GM21723 (cell line): ENCODE data around the gene CRYGN.

ENCODE experiments used
- ATAC-seq: cut with Tn5 transposase; IDR thresholded peaks from one replicate; pipeline ENCODE4 v1.9.1; 2021; ENCODE audit warnings: mild to moderate bottlenecking, moderate library complexity; ENCODE audit not compliant: unreplicated experiment

The CRYGN gene

DNA sequence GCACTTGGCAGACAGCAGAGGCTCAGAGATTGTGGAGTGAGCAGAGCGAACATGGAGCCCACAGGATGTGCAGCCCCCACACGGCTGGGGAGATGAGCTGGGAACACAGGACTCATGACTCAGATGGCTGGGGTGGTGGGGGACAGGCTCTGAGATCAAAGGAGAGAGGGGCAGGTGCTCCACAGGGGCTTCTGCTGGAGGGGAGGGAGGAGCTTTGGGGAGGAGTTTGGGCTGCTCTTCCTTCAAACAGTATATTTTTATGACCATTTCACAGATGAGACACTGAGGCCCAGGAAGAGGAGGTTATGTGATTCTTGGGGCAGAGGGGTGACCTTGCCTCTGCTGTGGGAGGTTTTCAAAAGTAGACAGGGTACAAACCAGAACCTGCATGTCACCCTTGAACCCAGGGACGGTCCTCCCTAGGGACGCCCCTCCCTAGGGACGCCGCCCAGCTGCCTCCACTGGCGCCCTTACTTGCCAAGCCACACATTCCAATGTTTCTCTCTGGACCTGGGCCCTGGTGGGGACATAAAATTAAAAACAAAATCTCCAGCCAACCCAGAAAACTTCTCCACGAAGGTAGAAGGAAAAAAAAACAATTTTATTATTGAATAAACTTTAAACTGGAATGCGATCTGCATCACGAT, 981 bp upstream of the CRYGN start:
- ATAC-seq, result no peak

DNA sequence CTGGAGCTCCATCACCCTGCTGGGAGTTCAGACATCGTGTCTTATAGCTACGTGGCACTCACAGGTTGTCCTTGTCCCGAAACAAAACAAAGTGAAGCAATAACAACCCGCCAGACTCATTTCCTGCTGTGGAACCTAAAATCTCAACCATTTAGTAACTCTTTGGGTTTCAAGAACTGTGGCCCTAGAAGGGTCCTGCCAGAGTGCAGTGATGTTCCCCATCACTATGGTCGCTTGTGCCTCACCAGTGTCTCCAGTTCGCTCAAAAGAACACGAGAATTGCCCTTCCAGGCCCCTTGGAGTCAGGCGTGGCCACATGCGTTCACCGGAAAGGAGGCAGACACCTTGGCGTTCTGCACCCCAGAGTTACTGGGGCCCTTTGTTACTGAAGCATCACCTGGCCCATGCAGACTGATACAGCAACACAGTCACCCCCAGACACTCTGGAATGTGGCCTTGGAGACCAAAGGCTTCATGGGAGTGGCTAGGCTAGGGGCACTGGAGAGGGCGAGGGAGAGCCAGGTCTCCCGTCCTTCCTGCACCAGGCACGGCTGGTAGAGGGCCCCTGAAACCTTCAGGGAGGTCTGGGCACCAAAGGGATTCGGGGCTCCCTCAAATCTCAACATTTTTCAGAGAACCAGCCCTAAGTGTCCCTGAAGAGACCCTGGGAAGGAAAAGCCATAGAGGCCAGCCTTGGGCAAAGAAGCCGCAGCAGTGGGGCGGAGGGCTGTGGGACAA, 908 bp downstream of the CRYGN start:
- ATAC-seq, result no peak

DNA sequence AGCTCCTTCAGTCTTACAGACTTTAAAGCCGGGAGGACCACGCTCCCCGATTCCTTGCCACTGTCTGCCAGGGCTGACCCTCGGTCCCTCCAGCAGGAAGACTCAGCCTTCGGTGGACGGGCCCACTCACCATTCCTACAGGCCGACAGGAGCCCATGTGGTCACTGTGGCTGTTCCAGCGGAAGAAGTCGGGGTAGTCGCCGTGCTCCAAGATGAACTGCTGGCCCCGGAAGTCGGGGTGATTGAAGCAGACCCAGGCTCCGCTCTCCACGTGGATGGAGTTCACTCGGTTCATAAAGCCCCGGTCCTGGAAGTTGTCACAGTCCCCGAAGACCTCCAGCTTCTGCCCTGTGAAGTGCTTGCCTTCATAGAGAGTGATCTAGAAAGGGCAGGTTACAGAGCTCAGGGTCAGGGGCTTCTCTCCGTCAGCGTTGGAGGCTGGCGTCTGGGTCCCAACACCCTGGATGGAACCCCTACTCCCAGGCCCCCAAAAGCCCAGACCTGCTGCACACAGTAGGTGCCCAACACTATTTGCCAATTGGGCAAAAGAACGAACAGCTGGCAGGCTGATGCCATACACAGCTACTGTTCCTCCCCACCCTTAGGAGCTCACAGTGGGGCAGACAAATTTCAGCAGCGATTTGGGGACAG, 1.9 kb downstream of the CRYGN start:
- no peak for ATAC-seq

DNA sequence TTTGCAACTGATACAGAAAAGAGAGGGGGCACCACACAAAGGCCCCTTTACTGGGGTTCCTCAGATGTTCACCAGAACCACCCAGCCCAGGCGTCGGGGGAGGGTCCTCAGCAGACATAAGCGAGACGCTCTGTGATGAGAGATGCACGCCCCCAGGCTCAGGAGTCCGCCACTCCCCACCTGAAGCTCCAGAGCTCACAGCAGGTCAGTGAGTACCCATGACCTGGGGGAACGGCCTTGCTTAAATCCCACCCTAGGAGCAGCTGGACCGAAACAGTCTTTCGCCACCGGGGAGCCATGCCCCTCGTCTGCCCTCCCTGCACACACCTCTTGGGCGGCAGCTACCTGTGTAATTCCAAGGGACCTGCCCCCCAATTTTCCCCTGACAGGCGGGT, 2.8 kb downstream of the CRYGN start:
- ATAC-seq, result no peak

GRCh38 chr7:151436446-151437158, 3.3 kb downstream of the CRYGN start:
- ATAC-seq, result no peak

- ATAC-seq, result no peak
Observed at GRCh38 chr7:151435971-151436370, 4.0 kb downstream of the CRYGN start.

DNA sequence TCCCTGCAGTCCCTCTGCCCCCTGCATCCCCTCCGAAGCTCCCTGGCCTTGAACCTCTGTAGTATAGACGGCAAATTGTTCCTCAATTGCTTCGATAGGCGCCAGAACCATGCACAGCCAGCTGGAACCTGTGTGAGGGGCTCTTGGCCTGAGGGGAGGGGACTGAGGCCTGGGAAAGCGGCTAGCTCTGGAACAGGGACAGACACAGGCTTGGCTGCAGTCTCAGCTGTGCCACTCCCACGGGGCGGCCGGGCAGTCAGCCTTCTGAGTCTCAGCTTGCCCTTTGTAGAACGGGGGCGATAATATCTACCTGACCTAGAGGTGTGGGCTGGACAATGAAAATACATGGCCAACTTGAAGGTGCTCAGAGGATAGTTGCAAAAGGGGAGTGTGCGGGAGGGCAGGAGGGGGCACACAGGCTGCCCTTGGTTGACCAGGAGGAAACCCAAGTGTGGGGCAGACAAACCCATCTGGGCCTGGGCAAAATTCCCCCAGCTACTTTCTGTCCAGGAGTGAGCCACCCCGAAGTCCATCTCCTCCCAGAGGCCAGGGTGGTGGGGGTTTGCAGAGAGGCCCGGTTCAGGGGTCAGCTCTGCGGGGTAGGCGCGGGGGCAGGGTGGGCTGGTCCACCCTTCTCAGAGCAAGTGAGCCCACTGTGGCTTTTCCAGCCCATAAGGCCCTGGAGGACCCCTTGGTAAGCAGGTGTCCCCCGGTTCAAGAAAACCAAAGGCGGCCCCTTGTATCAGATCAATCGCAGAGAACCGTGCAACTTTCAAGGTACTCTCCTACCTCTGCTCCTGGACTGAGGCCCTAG, 4.6 kb downstream of the CRYGN start:
- no peak for ATAC-seq

- ATAC-seq, result no peak
Observed at GRCh38 chr7:151434549-151434948, 5.4 kb downstream of the CRYGN start.

DNA sequence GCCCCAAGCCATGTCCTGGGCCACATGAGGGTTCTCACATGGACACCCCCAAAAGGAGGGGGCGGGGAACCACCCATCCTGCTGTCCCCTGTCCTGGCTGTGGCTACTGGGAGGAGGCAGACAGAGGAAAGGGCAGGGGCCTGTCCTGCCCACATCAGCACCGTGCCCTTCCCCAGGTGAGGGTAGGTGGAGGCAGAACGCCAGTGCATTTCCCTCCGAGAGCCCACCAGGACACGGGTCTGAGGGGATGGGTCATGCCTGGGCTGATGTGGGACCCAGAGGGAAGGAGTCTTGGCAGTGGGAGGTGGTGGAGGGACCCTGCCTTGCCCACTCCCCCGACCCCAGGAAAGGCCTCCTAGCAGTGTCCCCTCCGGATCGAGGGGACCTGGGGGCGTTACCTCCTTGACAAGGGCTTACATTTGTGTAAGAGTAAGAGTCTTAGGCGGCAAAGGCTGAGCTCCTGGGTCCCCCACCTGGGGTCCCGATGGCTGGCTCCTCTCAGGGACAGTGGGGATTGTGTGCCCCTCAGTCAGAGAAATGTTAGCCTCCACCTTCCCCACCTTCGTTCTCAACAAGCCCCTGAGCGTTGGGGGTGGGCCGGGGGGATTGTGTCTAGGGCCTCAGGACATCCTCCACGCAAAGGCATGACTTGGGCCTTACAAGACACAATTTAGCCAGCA, 6.1 kb downstream of the CRYGN start:
- ATAC-seq, result no peak

DNA sequence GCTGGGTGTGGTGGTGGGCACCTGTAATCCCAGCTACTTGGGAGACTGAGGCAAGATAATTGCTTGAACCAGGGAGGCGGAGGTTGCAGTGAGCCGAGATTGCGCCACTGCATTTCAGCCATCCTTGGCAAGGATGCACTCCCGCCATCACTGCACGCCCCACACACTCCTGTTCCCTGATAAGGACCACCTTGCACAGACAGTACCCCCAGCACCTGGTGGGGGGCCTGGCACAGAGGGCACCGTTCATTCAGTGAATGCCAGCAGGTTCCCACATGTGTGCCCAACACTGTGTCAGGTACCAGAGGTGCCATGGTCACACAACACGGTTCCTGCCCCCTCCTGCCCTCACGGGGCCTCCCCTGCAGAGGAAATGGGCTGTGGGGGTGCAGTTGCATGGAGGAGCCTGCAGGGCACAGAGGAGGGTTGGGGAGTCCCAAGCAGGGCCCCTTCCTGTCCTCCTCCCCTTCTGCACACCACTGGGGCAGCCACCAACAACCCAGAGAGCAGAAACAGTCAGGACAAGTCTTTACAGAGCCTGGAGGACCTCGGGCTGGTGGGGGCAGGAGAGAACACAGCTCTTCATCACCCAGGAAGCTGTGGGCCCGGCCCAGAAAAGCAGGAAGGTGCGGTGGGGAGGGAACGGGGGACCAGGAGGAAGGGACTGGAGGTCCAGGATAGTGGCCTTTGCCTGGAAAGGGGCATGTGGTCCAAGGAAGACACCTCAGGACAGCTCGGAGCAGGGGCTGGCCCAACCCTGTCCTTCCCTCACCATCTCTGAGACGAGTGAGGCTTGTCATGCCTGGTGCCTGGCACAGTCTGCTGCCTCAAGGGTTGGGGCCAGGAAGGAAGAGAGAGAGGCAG, 7.1 kb downstream of the CRYGN start:
- ATAC-seq, result peak; percentile 65

- ATAC-seq, result no peak
Observed at GRCh38 chr7:151431768-151432311, 8.1 kb downstream of the CRYGN start.

- ATAC-seq, result no peak
Observed at GRCh38 chr7:151431281-151431767, 8.6 kb downstream of the CRYGN start.

DNA sequence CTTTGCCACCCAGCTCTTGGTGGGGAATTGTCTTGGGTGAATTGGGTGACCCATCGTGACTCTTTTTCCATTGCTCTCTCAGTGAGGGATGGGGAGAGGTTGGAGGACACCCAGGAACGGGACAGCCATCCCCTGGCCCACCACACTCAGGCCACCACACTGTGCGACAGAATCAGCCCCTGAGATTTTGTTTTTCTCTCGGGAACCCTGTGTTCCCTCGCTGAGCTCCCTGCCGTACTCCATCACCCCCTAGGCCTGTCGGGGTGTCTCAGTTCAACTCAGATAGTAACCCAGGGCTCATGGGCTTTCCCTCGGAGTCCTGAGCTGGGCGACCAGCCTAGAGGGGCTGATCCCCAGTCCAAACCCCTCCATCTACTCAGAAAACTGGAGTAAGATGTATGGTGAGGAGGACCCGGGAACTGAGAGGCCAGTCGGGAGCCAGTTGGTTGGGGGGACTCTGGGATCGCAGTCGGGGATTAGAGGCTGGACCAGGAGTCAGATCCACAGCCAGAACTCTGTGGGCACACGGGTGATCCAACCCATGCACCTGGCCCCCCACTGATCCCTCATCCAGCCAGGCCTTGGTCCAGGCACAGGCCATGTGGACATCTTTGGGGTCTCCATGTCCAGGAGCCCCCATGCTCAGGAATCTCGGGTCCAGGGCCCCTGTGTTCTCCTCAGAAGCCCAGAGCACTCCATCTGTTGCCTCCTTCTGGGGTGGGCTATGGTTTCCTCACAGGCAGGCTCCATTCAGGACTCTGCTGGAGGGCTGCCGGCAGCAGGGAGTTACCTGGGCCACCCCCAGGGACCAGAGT, 9.3 kb downstream of the CRYGN start:
- no peak for ATAC-seq

- peak; percentile 59 for ATAC-seq
Observed at GRCh38 chr7:151429560-151430331, 10.2 kb downstream of the CRYGN start.

DNA sequence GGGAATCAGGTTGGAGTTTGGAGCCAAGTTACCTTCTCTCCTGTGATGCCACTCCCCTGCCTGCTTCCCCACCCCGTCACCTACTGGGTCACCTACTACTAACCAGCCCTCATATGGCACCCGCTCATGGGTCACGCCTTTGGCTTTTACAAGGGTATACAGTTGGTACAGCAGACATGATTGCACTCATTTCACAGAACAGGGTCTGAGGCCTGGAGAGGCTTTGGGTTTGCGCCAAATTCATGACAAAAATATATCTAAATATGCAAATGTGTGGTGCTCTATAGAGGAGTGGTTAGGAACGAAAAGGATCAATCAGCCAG, 10.7 kb downstream of the CRYGN start:
- no peak for ATAC-seq

DNA sequence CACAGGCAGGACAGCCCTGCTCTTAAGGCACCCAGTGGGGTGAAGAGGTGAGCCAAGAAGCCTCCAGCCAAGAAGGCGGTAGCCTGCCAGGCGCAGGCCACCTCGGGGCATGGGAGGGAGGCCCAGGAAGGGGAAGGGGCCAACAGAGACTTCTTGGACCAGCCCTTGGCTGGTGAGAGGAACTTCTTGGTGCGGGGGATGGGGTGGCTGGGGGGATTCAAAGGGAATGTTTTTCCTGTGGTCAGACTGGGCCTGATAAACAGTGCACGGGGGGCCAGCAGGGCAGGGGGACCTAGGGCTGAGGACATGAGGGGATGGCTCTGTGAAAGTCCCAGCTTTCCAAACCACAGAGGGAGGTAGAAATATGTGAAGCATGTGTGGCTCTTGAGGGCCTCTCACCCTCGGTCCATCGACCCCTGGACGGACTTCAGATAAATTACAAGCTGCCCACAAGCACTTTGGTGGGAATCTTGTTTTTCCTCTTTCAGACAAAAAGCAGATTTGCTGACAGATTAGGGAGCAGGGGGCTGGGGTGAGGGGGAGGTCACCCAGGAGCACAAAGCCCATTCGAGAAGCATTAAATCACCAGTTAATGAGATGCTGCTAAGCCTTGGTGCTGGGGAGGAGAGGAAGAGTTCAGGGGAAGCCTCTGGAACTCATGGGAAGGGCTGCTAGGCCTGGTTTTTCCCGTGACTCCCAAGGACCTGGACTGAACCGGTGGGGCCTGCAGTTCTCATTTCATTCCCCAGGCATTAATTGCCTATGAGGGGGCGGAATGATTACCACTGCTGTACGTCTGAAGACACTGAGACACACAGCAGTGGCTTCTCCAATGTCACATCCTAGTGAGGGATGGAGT, 11.3 kb downstream of the CRYGN start:
- no peak for ATAC-seq
